Stimulated activated CD4-positive, alpha-beta T cell treated with anti-CD3 and anti-CD28 coated beads, TNF-alpha, amount 100 ng/mL, for 48 hours (primary cell): ENCODE measurements around the gene CFAP20DC.
"Not testable (repeated sequence)": the region's sequence is repeated elsewhere in the genome, so short reads cannot be mapped to it uniquely, and the experiment has no call there.

ENCODE experiments used
- DNase-seq, 3 donors: peaks; one replicate each; pipeline ENCODE4 v3.0.0-alpha.2; 2020; ENCODE audit warnings: low read depth in 3 of 3

Gene CFAP20DC

DNA sequence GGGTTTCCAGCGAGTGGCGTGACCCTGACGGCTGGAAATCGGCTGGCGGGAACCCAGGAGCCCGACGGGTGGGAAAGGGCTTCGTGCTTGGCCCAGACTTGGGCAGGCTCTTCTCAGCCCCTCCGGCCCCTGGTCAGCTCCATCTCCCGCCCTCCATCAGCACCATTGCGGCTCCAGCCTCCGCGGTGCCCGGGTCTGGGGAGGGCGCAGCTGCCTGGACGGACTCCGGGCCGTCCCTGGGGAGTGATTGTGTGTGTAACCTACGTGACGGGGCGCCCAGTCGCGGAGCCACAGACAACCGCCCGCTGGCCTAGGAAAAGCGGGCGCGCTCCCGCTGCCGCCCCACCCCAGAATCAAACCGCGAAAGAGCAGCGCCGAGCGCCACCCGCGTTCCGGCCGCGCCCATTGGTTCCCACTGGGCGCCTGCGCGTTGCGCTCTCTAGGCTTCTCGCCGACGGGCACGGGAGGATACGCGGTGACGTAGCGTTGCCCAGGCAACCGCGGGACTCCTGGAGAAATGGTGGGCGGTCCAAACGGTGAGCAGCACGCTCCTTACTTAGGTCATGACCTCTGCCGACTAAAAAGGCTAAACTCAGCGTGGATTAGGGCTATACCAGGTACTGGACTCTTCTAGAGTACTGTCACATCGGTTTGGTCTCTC, at the start of gene CFAP20DC:
CFAP20DC (minus strand) TSS at position 355 of the 661 bp plus-strand sequence. CDS start 394 bp downstream, outside the sequence.
- DNase-seq, result peak; percentile 83 to 93 (median 85)

DNA sequence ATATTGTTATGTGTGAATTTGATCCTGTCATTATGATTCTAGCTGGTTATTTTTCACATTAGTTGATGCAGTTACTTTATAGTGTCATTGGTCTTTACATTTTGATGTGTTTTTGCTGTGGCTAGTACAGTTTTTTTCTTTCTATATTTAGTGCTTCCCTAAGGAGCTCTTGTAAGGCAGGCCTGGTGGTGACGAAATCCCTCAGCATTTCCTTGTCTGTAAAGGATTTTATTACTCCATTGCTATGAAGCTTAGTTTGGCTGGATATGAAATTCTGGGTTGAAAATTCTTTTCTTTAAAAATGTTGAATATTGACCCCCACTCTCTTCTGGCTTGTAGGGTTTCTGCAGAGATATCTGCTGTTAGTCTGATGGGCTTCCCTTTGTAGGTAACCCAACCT, 48.7 kb upstream of the CFAP20DC start:
- not testable (repeated sequence) for DNase-seq

- DNase-seq, result no peak
Observed at GRCh38 chr3:59094446-59094845, 44.6 kb upstream of the CFAP20DC start.

DNA sequence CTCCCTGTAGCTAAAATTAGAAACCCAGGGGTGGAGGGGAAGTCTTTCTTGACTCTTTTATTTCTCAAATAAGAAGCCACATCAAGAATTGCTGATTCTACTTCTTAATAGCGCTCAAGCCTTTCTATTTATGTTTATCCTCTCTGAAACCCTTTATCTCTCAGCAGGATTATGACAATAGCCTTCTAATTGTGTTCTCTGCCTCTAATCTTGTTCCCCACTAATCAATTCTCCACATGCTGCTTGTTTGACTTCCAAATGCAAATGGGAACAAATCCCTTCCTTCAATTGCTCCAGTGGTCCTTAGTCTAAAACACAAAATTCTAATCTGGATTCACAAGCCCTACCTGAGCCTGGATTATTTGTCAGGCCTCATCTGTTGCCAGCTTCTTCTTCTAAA, 43.7 kb upstream of the CFAP20DC start:
- DNase-seq, result no peak

DNA sequence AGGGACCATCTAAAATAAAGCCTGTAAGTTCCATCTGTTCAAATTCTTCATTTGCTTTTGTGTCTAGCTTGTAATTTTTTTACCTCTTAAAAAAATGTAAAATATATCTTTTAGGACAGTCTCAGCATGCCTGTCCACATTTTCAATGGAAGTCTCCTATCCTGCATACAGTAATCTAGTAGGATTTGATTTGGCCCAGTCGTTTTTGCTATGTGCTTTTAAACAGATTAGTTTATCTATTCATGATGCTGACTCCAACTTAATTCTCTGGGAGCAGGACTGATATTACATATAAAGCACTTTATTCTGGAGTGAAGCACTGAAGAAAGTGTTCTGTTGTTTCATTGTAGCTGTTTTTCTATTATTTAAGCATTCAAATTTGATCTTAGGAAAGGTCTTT, 38.9 kb upstream of the CFAP20DC start:
- DNase-seq, result no peak

GRCh38 chr3:59085976-59086375, 36.2 kb upstream of the CFAP20DC start:
- DNase-seq, result no peak

GRCh38 chr3:59084583-59084982, 34.8 kb upstream of the CFAP20DC start:
- DNase-seq, result no peak

DNA sequence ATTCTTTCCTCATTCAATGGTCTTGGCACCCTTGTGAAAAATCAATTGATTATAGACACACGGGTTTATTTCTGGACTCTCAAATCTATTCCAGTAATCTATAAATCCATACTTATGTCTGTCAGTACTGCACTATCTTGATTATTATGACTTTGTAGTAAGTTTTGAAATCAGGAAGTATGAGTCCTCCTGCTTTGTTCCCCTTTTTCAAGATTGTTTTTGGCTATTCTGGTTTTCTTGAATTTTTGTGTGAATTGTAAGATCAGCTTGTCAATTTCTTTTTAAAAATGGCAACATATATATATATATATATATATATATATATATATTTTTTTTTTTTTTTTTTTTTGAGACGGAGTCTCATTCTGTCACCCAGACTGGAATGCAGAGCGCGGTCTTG, 32.3 kb upstream of the CFAP20DC start:
- DNase-seq, result no peak

DNA sequence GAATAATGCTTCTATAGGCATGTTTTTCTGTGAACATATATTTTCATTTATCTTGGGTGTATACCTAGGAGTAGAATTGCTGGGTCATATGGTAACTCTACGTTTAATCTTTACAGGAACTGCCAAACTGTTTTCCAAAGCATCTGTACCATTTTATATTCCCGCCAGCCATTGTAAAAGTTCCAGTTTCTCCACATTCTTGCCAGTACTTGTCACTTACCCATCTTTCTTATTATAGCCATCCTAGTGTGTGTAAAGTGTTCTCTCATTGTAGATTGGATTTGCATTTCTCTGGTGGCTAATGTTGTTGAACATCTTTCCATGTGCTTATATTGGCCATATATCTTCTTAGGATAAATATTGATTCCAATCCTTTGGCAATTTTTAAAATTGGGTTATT, 31.2 kb upstream of the CFAP20DC start:
- DNase-seq, result no peak

GRCh38 chr3:59079962-59080361, 30.1 kb upstream of the CFAP20DC start:
- no peak for DNase-seq

GRCh38 chr3:59074764-59075163, 24.9 kb upstream of the CFAP20DC start:
- DNase-seq, result no peak

DNA sequence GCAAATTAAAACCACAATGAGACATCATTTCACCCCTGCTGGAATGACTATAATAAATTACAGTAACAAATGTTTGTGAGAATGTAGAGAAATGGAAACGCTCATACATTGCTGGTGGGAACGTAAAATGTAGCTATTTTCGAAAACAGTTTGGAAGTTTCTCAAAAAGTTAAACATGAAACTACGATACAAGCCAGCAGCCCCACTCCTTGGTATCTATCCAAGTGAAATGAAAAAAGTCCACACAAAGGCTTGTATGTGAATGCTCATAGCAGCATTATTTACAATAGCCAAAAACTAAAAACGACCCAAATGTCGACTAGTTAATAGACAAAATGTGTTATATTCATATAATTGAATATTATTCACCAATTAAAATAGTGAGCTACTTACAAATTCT, 22.9 kb upstream of the CFAP20DC start:
- DNase-seq, result no peak

DNA sequence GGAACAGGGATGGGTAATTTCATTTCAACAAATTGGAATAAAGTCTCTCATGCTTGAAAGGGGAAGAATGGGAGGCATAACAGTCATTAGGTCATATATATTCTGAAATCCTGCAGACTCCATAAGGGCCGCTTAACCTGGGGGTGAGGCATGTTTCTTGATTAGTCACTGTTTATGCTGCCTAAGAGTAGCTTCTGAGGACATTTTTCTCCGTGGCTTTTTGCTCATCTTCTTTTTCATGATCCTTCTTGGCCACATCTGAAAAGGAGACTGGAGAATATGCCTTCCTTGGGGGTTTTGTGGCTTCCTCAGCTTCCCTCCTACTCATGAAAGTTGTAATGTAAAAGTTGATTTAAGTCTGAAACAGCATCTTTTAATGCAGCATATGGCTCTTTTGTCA, 20.0 kb upstream of the CFAP20DC start:
- no peak for DNase-seq

DNA sequence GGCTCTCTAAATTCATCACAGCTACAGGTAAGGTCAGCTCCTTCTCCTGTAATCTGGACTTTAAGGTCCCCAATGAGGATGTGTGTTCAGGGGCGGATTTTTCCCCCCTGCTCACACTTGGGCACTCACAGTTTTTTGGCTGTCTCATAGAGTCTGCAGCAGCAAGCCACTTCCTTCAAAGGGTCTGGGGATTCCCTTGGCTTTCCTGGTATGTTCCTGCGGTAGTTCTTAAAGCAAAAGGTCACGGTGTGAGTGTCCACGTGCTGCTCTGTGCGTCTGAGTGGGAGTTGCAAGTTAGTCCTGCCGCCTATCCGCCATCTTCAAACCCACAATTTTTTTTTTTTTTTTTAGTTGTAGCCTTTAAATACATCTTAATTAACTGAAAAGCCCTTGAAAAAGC, 15.4 kb upstream of the CFAP20DC start:
- no peak for DNase-seq

GRCh38 chr3:59064728-59065127, 14.9 kb upstream of the CFAP20DC start:
- no peak for DNase-seq

GRCh38 chr3:59064276-59064675, 14.5 kb upstream of the CFAP20DC start:
- no peak for DNase-seq

DNA sequence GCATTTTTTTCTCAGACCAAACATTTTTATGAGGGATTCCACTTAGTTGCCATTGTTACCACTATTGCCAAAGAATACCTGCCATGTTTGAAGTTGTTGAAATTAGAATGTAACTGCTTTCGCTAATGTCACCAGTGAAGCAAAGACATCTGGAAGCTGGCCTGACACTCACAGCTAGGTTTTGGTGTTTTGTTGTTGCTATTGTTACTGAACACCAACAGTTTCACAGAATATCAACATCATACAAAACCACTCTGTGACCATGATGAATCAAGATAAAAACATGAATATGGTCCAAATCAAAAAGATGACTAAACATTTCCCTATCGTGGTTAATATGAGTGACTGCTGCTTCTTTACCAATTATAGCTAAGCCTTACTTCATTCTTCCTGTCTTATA, 6.9 kb upstream of the CFAP20DC start:
- no peak for DNase-seq

DNA sequence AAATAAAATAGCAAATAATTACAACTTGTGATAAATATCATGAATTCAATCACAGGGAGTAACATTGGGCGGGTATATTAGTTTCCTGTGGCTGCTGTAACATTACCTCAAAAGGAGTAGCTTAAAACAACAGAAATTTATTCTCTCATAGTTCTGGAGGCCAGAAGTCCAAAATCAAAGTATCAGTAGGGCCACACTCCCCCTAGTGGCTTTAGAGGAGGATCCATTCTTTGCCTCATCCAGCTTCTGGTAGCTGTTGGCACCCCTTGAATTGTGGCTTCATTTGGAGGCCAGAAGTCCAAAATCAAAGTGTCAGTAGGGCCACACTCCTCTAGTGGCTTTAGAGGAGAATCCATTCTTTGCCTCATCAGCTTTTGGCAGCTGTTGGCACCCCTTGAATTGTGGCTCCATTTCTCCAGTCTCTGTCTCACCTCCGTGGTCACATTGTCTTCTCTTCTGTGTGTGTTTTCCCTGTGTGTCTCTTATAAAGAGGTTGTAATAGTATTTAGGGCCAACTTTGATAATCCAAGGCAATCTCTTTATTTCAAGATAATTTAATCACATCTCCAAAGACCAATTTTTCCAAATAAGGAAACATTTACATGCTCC, 3.1 kb upstream of the CFAP20DC start:
- DNase-seq, result no peak

DNA sequence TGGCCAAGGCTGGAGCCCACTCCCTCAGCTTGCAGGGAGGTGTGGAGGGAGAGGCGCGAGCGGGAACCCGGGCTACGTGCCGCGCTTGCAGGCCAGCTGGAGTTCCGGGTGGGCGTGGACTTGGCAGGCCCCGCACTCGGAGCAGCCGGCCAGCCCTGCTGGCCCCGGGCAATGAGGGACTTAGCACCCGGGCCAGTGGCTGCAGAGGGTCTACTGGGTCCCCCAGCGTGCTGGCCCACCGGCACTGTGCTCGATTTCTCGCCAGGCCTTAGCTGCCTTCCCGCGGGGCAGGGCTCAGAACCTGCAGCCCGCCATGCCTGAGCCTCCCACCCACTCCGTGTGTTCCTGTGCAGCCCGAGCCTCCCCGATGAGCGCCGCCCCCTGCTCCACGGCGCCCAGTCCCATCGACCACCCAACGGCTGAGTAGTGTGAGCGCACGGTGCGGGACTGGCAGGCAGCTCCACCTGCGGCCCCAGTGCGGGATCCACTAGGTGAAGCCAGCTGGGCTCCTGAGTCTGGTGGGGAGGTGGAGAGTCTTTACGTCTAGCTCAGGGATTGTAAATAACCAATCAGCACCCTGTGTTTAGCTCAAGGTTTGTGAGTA, 1.1 kb upstream of the CFAP20DC start:
- DNase-seq, result not testable (repeated sequence)

DNA sequence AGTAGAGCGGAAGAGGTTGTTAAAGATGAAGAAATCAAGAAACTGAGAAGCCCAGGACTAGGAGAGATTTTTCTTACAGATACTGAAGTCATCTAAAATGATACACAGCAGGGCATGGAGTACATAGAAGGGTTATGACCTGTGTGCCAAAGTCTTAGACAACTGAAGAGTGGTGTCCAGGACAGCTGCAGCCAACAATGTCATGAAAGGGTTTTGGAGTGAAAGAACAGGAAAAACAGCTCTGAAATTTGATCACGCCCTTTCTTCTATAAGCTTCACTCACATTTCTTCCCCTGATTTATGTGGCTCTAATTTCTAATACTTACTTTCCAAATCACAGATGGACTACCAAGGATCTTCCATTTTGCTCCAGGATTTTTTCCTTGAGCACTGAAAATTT, 3.0 kb downstream of the CFAP20DC start:
- no peak for DNase-seq

DNA sequence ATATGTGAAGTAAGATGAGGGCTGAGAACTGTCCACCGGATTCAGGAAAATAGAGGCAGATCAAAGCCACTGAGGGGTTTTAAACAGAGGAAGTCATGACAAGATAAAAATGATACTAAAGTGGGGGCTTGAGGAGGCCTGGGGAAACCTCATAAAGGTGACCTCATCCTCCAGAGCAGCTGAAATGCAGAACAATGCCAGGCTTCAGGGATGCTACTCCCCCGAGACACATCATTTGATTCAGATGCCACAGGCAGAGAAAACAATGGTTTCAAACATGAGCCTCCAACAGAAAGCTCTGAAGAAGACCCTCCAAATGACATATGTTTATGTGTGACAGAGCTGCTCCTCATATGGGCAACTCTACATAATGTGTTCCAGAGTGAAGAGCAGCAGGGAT, 6.4 kb downstream of the CFAP20DC start:
- no peak for DNase-seq

DNA sequence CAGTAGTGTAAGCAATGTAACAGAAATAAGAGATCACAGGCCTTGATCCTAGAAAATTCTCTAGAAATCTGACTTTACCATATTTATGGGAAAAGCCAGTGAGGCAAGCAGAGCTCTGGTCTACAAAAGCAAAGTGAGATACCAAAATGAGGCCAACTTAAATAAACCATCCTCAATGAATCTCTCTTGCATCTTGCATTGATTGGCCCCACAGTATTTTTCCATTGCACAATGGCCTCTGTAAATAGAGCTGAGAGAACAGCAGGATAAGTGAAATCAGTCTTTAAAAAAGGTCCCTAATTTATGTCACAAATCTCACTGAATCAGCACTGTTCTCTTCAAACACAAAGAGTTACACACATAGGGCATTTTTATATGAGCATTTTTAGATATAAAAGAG, 8.9 kb downstream of the CFAP20DC start:
- no peak for DNase-seq

DNA sequence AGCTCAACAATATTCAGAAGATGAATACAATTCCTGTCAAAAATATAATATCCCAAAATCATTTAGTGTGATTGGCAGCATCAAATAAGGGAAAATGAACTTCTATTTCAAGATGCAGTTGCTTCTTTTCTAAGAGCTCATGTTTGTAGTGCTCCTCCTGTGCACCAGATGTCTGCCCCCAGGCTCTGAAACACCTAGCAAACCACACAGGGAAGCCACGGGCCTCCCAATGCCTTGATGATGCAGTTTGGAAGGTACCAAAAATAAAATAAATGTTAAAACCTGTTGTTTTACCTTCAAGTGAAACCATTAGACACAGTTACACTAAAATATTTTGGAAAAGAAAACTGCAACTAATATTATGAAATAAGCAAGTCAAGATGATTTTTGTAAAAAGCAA, 22.2 kb downstream of the CFAP20DC start:
- DNase-seq, result no peak
